NCI-H526 treated with DMSO at 0.1 percent for 48 hours (cell line): Measurements from ENCODE around the gene SECISBP2.

Experiments used
- DNase-seq: peaks from one replicate; lab custom pipeline; 2025; lab: John Stamatoyannopoulos, UW

SECISBP2 gene

DNA sequence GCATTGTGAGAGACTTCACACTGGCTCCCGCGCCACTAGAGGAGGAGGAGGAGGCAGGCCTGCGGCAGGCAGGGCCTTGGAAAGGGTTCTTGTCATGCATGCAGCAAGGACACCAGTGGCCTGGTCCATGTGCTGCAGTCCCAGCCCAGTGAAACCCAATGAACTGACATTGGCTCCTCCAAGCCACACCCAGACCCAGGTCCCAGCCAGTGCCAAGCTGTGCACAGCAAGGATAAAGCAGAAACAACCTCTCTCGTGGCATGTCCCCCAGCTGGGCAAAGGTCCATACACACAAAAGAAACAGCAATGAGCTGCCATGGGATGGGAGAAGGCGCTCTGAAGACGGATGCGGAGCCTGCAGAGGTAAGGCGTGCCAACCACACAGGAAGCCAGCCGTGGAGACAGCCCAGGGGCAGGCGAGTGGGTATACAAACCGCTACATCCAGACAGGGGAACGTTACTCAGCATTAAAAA is 90.4 kb downstream of the SECISBP2 start:
- no peak for DNase-seq
